ENCODE results near the gene SLC7A1.

SLC7A1 gene

GRCh38 chr13:29597706-29598105, 2.2 kb upstream of the SLC7A1 start:
- no peak overlapping the region for H3K23ac ChIP-seq (ENCODE audit: low read length)
- no peak overlapping the region for H3K56ac ChIP-seq (ENCODE audit: low read length)
- H3K79me1 ChIP-seq (ENCODE audit: low read length) = peaks cover 2% of the 10 kb centered on the region
- DNase-seq = no peak
- no peak overlapping the region for H3K4me2 ChIP-seq (ENCODE audit: low read length)
- H3K9ac ChIP-seq (ENCODE audit: low read length) = no peak overlapping the region
- peaks cover 2% of the 10 kb centered on the region for H3K4me1 ChIP-seq (ENCODE audit: control insufficient read depth, low read depth, low read length)
- no peak overlapping the region for H2BK5ac ChIP-seq (ENCODE audit: low read length)
- no peak overlapping the region for H2AK5ac ChIP-seq (ENCODE audit: low read length)
- H3K27ac ChIP-seq (ENCODE audit: low read depth, low read length) = no peak overlapping the region
- peaks cover 23% of the 10 kb centered on the region for H3K79me2 ChIP-seq (ENCODE audit: control insufficient read depth, insufficient read depth, low read length)
- no peaks in the 10 kb centered on the region for H3K27me3 ChIP-seq (ENCODE audit: insufficient read depth, low read length, poor library complexity)
- WGBS (ENCODE audit: extremely low coverage, insufficient coverage, low lambda C conversion rate) = no CpG with 5 or more reads among the region's 3 CpGs
- no peak overlapping the region for H3K4me3 ChIP-seq (ENCODE audit: low read length)
- no peak overlapping the region for H3K18ac ChIP-seq (ENCODE audit: low read length)
- H4K5ac ChIP-seq (ENCODE audit: low read length) = no peak overlapping the region
- H2BK15ac ChIP-seq (replicated peaks; ENCODE audit: low read depth) = no peak overlapping the region
- no peak overlapping the region for H3K4ac ChIP-seq (ENCODE audit: low read depth, low read length)
- H4K8ac ChIP-seq (ENCODE audit: low read depth, low read length) = no peak overlapping the region
- no peak overlapping the region for H2BK120ac ChIP-seq (ENCODE audit: low read depth, low read length)
- no peaks in the 10 kb centered on the region for H3K36me3 ChIP-seq (ENCODE audit: control insufficient read depth, insufficient read depth, low read length)

DNA sequence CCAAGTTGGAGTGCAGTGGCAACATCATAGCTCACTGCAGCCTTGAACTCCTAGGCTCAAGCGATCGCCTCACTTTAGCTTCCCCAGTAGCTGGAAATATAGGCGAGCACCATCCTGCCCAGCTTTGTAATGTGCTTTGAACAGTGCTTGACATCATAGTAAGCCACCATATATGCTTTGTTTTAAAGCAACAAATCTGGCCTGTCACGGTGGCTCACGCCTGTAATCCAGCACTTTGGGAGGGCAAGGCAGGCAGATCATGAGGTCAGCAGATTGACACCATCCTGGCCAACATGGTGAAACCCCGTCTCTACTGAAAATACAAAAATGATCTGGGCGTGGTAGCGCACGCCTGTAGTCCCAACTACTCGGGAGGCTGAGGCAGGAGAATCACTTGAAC, 1.8 kb upstream of the SLC7A1 start:
- Histone ChIP-seq H3K27me3 (ENCODE audit: insufficient read depth, low read length, poor library complexity) (no peaks in the 10 kb centered on the region), H3K4me1 (ENCODE audit: control insufficient read depth, low read depth, low read length) (peaks cover 5% of the 10 kb centered on the region), H3K4me2 (ENCODE audit: low read length) (no peak overlapping the region), H4K5ac (ENCODE audit: low read length) (no peak overlapping the region), H3K9ac (ENCODE audit: low read length) (no peak overlapping the region), H4K8ac (ENCODE audit: low read depth, low read length) (no peak overlapping the region), H3K18ac (ENCODE audit: low read length) (no peak overlapping the region), H2BK120ac (ENCODE audit: low read depth, low read length) (no peak overlapping the region), H3K23ac (ENCODE audit: low read length) (no peak overlapping the region), H3K79me2 (ENCODE audit: control insufficient read depth, insufficient read depth, low read length) (peaks cover 27% of the 10 kb centered on the region), H3K4me3 (ENCODE audit: low read length) (no peak overlapping the region), H2BK5ac (ENCODE audit: low read length) (no peak overlapping the region), H2BK15ac (replicated peaks; ENCODE audit: low read depth) (no peak overlapping the region), H3K36me3 (ENCODE audit: control insufficient read depth, insufficient read depth, low read length) (no peaks in the 10 kb centered on the region), H2AK5ac (ENCODE audit: low read length) (no peak overlapping the region), H3K4ac (ENCODE audit: low read depth, low read length) (no peak overlapping the region), H3K56ac (ENCODE audit: low read length) (no peak overlapping the region), H3K27ac (ENCODE audit: low read depth, low read length) (no peak overlapping the region), H3K79me1 (ENCODE audit: low read length) (peaks cover 4% of the 10 kb centered on the region)
- DNase-seq = no peak
- no CpG with 5 or more reads among the region's 10 CpGs for WGBS (ENCODE audit: extremely low coverage, insufficient coverage, low lambda C conversion rate)

DNA sequence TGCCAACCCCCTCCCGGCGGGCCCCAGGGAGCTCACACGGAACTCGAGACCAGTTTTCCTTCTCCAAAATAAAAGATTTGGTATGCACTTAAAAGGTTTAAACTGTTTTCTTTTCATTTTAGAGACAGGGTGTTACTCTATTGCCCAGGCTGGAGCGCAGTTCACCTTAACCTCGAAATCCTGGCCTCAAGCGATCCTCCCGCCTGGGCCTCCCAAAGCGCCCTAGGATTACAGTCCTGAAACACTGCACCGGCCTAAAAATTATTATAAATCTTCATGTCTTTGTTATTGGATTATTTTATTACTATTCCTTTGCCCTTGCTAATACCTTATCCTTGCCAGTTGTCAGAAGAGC, 553 bp upstream of the SLC7A1 start:
- peak overlapping the region; percentile 68 for H3K9ac ChIP-seq (ENCODE audit: low read length)
- no peak overlapping the region for H3K4ac ChIP-seq (ENCODE audit: low read depth, low read length)

GRCh38 chr13:29594710-29595379, 643 bp downstream of the SLC7A1 start:
- H3K18ac ChIP-seq (ENCODE audit: low read length) = peak overlapping the region; percentile 98
- H3K79me1 ChIP-seq (ENCODE audit: low read length) = peaks cover 15% of the 10 kb centered on the region
- H4K8ac ChIP-seq (ENCODE audit: low read depth, low read length) = no peak overlapping the region
- H3K36me3 ChIP-seq (ENCODE audit: control insufficient read depth, insufficient read depth, low read length) = no peaks in the 10 kb centered on the region
- peak overlapping the region; percentile 92 for H3K23ac ChIP-seq (ENCODE audit: low read length)
- H4K5ac ChIP-seq (ENCODE audit: low read length) = no peak overlapping the region
- WGBS (ENCODE audit: extremely low coverage, insufficient coverage, low lambda C conversion rate) = no CpG with 5 or more reads among the region's 75 CpGs
- peak overlapping the region; percentile 79 for H2BK120ac ChIP-seq (ENCODE audit: low read depth, low read length)
- H2BK5ac ChIP-seq (ENCODE audit: low read length) = peak overlapping the region; percentile 65
- H3K79me2 ChIP-seq (ENCODE audit: control insufficient read depth, insufficient read depth, low read length) = peaks cover 51% of the 10 kb centered on the region
- peak overlapping the region; percentile 93 for H3K4ac ChIP-seq (ENCODE audit: low read depth, low read length)
- no peaks in the 10 kb centered on the region for H3K27me3 ChIP-seq (ENCODE audit: insufficient read depth, low read length, poor library complexity)
- H2BK15ac ChIP-seq (replicated peaks; ENCODE audit: low read depth) = no peak overlapping the region
- peak; percentile 33 for DNase-seq
- peak overlapping the region; percentile 94 for H3K9ac ChIP-seq (ENCODE audit: low read length)
- peak overlapping the region; percentile 86 for H3K4me3 ChIP-seq (ENCODE audit: low read length)
- H2AK5ac ChIP-seq (ENCODE audit: low read length) = no peak overlapping the region
- peak overlapping the region; percentile 97 for H3K56ac ChIP-seq (ENCODE audit: low read length)
- peaks cover 9% of the 10 kb centered on the region for H3K4me1 ChIP-seq (ENCODE audit: control insufficient read depth, low read depth, low read length)
- H3K4me2 ChIP-seq (ENCODE audit: low read length) = peak overlapping the region; percentile 61
- peak overlapping the region; percentile 70 for H3K27ac ChIP-seq (ENCODE audit: low read depth, low read length)

More for the DNA sequence above, 553 bp upstream of the SLC7A1 start:
- no peak overlapping the region for H2BK5ac ChIP-seq (ENCODE audit: low read length)
- no peak overlapping the region for H3K23ac ChIP-seq (ENCODE audit: low read length)
- H4K8ac ChIP-seq (ENCODE audit: low read depth, low read length) = no peak overlapping the region
- peaks cover 10% of the 10 kb centered on the region for H3K79me1 ChIP-seq (ENCODE audit: low read length)
- WGBS (ENCODE audit: extremely low coverage, insufficient coverage, low lambda C conversion rate) = no CpG with 5 or more reads among the region's 10 CpGs
- H3K4me1 ChIP-seq (ENCODE audit: control insufficient read depth, low read depth, low read length) = peaks cover 6% of the 10 kb centered on the region
- no peak overlapping the region for H4K5ac ChIP-seq (ENCODE audit: low read length)
- H2AK5ac ChIP-seq (ENCODE audit: low read length) = no peak overlapping the region
- H3K56ac ChIP-seq (ENCODE audit: low read length) = peak overlapping the region; percentile 84
- H3K4me3 ChIP-seq (ENCODE audit: low read length) = no peak overlapping the region
- peak overlapping the region; percentile 39 for H3K4me2 ChIP-seq (ENCODE audit: low read length)
- no peak for DNase-seq
- no peak overlapping the region for H3K18ac ChIP-seq (ENCODE audit: low read length)
- H2BK15ac ChIP-seq (replicated peaks; ENCODE audit: low read depth) = no peak overlapping the region
- no peaks in the 10 kb centered on the region for H3K27me3 ChIP-seq (ENCODE audit: insufficient read depth, low read length, poor library complexity)
- H3K27ac ChIP-seq (ENCODE audit: low read depth, low read length) = no peak overlapping the region
- H2BK120ac ChIP-seq (ENCODE audit: low read depth, low read length) = no peak overlapping the region
- no peaks in the 10 kb centered on the region for H3K36me3 ChIP-seq (ENCODE audit: control insufficient read depth, insufficient read depth, low read length)
- peaks cover 39% of the 10 kb centered on the region for H3K79me2 ChIP-seq (ENCODE audit: control insufficient read depth, insufficient read depth, low read length)

- peak overlapping the region; percentile 94 for H3K9ac ChIP-seq (ENCODE audit: low read length)
- H3K4me3 ChIP-seq (ENCODE audit: low read length) = peak overlapping the region; percentile 86
- H3K36me3 ChIP-seq (ENCODE audit: control insufficient read depth, insufficient read depth, low read length) = no peaks in the 10 kb centered on the region
- H4K5ac ChIP-seq (ENCODE audit: low read length) = no peak overlapping the region
- no CpG with 5 or more reads among the region's 9 CpGs for WGBS (ENCODE audit: extremely low coverage, insufficient coverage, low lambda C conversion rate)
- H2BK120ac ChIP-seq (ENCODE audit: low read depth, low read length) = no peak overlapping the region
- no peak overlapping the region for H3K23ac ChIP-seq (ENCODE audit: low read length)
- H3K79me1 ChIP-seq (ENCODE audit: low read length) = peaks cover 20% of the 10 kb centered on the region
- peak overlapping the region; percentile 61 for H3K4me2 ChIP-seq (ENCODE audit: low read length)
- H2BK5ac ChIP-seq (ENCODE audit: low read length) = no peak overlapping the region
- H4K8ac ChIP-seq (ENCODE audit: low read depth, low read length) = no peak overlapping the region
- H3K4me1 ChIP-seq (ENCODE audit: control insufficient read depth, low read depth, low read length) = peaks cover 11% of the 10 kb centered on the region
- no peak overlapping the region for H2BK15ac ChIP-seq (replicated peaks; ENCODE audit: low read depth)
- peak overlapping the region; percentile 17 for H3K27ac ChIP-seq (ENCODE audit: low read depth, low read length)
- H2AK5ac ChIP-seq (ENCODE audit: low read length) = no peak overlapping the region
- H3K79me2 ChIP-seq (ENCODE audit: control insufficient read depth, insufficient read depth, low read length) = peaks cover 57% of the 10 kb centered on the region
- H3K18ac ChIP-seq (ENCODE audit: low read length) = peak overlapping the region; percentile 98
- no peaks in the 10 kb centered on the region for H3K27me3 ChIP-seq (ENCODE audit: insufficient read depth, low read length, poor library complexity)
- H3K4ac ChIP-seq (ENCODE audit: low read depth, low read length) = peak overlapping the region; percentile 93
- peak; percentile 71 for DNase-seq
- H3K56ac ChIP-seq (ENCODE audit: low read length) = peak overlapping the region; percentile 97
Measured at GRCh38 chr13:29594303-29594709, 1.2 kb downstream of the SLC7A1 start.
